Body of pancreas (tissue), 4 donors: ENCODE measurements around the gene CLDN14. TPM values are rescaled to one million over a fixed set of nuclear protein-coding genes. Genes with fewer than 3 reads are reported as not detected.
"Not testable (repeated sequence)": the region's sequence is repeated elsewhere in the genome, so short reads cannot be mapped to it uniquely, and the experiment has no call there.

Experiments used
- ATAC-seq: fragments of 150-250 bp; one replicate; pipeline ENCODE4 v1.9.1; 2016
- DNase-seq, 4 donors: peaks; one replicate each; pipeline ENCODE4 v3.0.0-alpha.2; 2019
- H3K27ac ChIP-seq, 4 donors: fragments of 200-600 bp; sonication (generic); 1 replicate in 3 of 4; 2 replicates in 1 of 4; pipeline versions ENCODE4 v1.5.1 to v1.6.1; 2016 to 2019; ENCODE audit warnings: mild to moderate bottlenecking in 1 of 4, mixed read lengths in 1 of 4, moderate library complexity in 1 of 4
- H3K27me3 ChIP-seq, 2 donors: fragments of 200-600 bp; sonication (generic); one replicate each; pipeline ENCODE4 v1.6.0; 2016; ENCODE audit warnings: mild to moderate bottlenecking in 1 of 2
- H3K36me3 ChIP-seq, 2 donors: fragments of 200-600 bp; sonication (generic); replicated peaks in 1 of 2; 2 replicates each; pipeline ENCODE4 v1.5.1; 2016; ENCODE audit warnings: low read depth in 2 of 2; ENCODE audit not compliant: insufficient read depth in 1 of 2
- H3K4me1 ChIP-seq: fragments of 200-600 bp; sonication (generic); one replicate; pipeline ENCODE4 v1.6.0; 2016
- H3K4me3 ChIP-seq, 2 donors: fragments of 200-600 bp; sonication (generic); 1 replicate in 1 of 2; 2 replicates in 1 of 2; pipeline ENCODE4 v1.5.1; 2016 to 2019
- H3K9me3 ChIP-seq, 3 donors: fragments of 200-600 bp; sonication (generic); 1 replicate in 2 of 3; 2 replicates in 1 of 3; pipeline ENCODE4 v1.5.1; 2016
- CTCF ChIP-seq, 7 experiments: fragments of 450-650 bp in 4 of 7; fragments of 200-600 bp in 3 of 7; sonication (generic) in 3 of 7; IDR thresholded peaks; one replicate each; pipeline ENCODE4 v1.5.1; 2016 to 2019; ENCODE audit warnings: antibody characterized with exemption in 7 of 7
- POLR2A ChIP-seq, 3 donors: fragments of 450-650 bp; IDR thresholded peaks; one replicate each; pipeline ENCODE4 v1.6.1; 2016; ENCODE audit warnings: antibody characterized with exemption in 3 of 3, mild to moderate bottlenecking in 2 of 3
- WGBS, 2 donors: methylation state at CpG; one replicate each; pipeline ENCODE4 v1.1.5; 2017; 5-methylcytosine and 5-hydroxymethylcytosine counted together
- intact Hi-C: fragments of 100-400 bp; cut with DNase I; formaldehyde crosslinking; loops from one replicate; pipeline ENCODE4 v1.15.1; 2023
- total RNA-seq, 2 donors: library from RNA; depleted of rRNA; stranded (reverse); fragments of >200 nt; gene quantifications; one replicate each; pipeline ENCODE4 v1.1.0, GENCODE V29; 2016

The CLDN14 gene
- total RNA-seq, 2 donors from 2014 or later = 0.26 TPM; not detected in 1

GRCh38 chr21:36477559-36477958 lies 2.4 kb downstream of the CLDN14 start:
- DNase-seq (no peak), ATAC-seq (no peak)
- H3K27me3 ChIP-seq = no peaks in the 10 kb centered on the region
- 65 to 71% methylated on average over 7 of the region's 7 CpGs for WGBS, 2 donors
- no peak for TF ChIP-seq POLR2A (IDR thresholded peaks at IDR 0.05)
- TF ChIP-seq CTCF (IDR thresholded peaks at IDR 0.05) = no peak
- no peaks in the 10 kb centered on the region for H3K36me3 ChIP-seq
- H3K27ac ChIP-seq = no peak overlapping the region
- peaks cover 35% of the 10 kb centered on the region for H3K4me1 ChIP-seq
- H3K4me3 ChIP-seq = no peak overlapping the region
- no peaks in the 10 kb centered on the region for H3K9me3 ChIP-seq
- intact Hi-C loops = no loop called here

GRCh38 chr21:36477001-36477400 lies 2.9 kb downstream of the CLDN14 start:
- Histone ChIP-seq H3K4me1 (peaks cover 32% of the 10 kb centered on the region), H3K27me3 (no peaks in the 10 kb centered on the region), H3K9me3 (no peaks in the 10 kb centered on the region), H3K27ac (no peak overlapping the region), H3K4me3 (no peak overlapping the region), H3K36me3 (no peaks in the 10 kb centered on the region)
- WGBS, 2 donors = 72 to 81% methylated on average over 4 of the region's 4 CpGs
- ATAC-seq (no peak), DNase-seq (no peak)
- intact Hi-C loops = no loop called here
- TF ChIP-seq POLR2A (IDR thresholded peaks at IDR 0.05) (no peak), CTCF (IDR thresholded peaks at IDR 0.05) (no peak)

GRCh38 chr21:36476541-36476940 lies 3.4 kb downstream of the CLDN14 start:
- H3K36me3 ChIP-seq, DNase-seq, H3K27ac ChIP-seq, H3K9me3 ChIP-seq, H3K27me3 ChIP-seq, H3K4me3 ChIP-seq, intact Hi-C loops, ATAC-seq: not testable (repeated sequence)
- 87 to 100% methylated on average over 1 to 5 of the region's 5 CpGs for WGBS, 2 donors
- H3K4me1 ChIP-seq = peaks cover 27% of the 10 kb centered on the region

DNA sequence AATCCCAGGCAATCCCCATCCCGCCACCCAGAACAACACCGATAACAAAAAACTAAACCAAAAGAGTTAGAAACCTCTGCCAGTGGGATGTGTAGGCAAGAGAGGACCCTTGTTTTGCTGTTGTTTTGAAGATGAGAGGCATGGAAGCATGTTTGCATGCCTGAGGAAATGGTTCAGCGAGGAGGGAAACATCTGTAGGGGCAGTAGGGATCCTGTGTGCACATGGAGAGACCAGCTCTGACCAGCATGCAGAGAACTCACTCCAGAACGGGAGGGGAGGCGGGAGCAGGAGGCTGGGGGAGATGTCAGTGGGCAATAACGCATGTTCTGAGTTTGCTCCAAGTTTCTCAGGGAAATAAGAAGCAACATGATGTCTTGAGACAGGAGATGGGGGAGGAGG lies 5.3 kb downstream of the CLDN14 start:
- ATAC-seq (no peak), DNase-seq (no peak)
- Histone ChIP-seq H3K9me3 (no peaks in the 10 kb centered on the region), H3K4me3 (no peak overlapping the region), H3K27me3 (no peaks in the 10 kb centered on the region), H3K27ac (no peak overlapping the region), H3K36me3 (no peaks in the 10 kb centered on the region), H3K4me1 (peaks cover 8% of the 10 kb centered on the region)
- WGBS, 2 donors = 72 to 74% methylated on average over 6 of the region's 6 CpGs
- no peak for TF ChIP-seq POLR2A (IDR thresholded peaks at IDR 0.05)
- no peak for TF ChIP-seq CTCF (IDR thresholded peaks at IDR 0.05)
- intact Hi-C loops = no loop called here

DNA sequence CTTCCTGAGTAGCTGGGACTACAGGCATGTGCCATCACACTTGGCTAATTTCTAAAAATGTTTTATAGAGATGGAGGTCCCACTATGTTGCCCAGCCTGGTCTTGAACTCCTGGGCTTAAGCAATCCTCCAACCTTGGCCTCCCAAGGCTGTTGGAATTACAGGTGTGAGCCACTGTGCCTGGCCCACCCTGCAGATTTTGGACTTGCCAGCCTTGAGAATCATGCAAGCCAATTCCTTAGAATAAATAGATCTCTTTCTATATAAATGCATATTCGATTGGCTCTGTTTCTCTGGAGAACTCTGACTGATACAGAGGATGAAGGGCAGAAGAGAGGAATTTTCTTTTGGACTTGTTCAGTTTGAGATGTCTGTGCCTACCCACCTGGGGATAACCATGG lies 6.7 kb downstream of the CLDN14 start:
- DNase-seq = no peak
- no peak for ATAC-seq
- H3K9me3 ChIP-seq = no peaks in the 10 kb centered on the region
- no peak overlapping the region for H3K4me3 ChIP-seq
- no peaks in the 10 kb centered on the region for H3K36me3 ChIP-seq
- intact Hi-C loops = no loop called here
- no peaks in the 10 kb centered on the region for H3K4me1 ChIP-seq
- no peaks in the 10 kb centered on the region for H3K27me3 ChIP-seq
- WGBS, 2 donors = 84 to 88% methylated on average over 1 of the region's 1 CpG
- H3K27ac ChIP-seq = no peak overlapping the region
- no peak for TF ChIP-seq POLR2A (IDR thresholded peaks at IDR 0.05)
- no peak for TF ChIP-seq CTCF (IDR thresholded peaks at IDR 0.05)
